Keratinocyte (primary cell): Measurements from ENCODE around the gene RARRES1.

Source experiments
- CTCF ChIP-seq, 3 experiments: IDR thresholded peaks in 1 of 3; conservative IDR thresholded peaks in 1 of 3; optimal IDR thresholded peaks in 1 of 3; 2 replicates in 2 of 3; 3 replicates in 1 of 3; pipeline versions ENCODE3 to v1.5.1; 2011; ENCODE audit warnings: low read length in 3 of 3, mild to moderate bottlenecking in 3 of 3, moderate library complexity in 2 of 3, control low read depth in 1 of 3, inconsistent platforms in 1 of 3; ENCODE audit not compliant: insufficient read depth in 2 of 3; ENCODE audit errors: extremely low read depth in 1 of 3
- EZH2 ChIP-seq: IDR thresholded peaks from one replicate; pipeline ENCODE4 v1.6.1; 2012; ENCODE audit warnings: inconsistent platforms, mild to moderate bottlenecking, low read length, moderate library complexity

- TF ChIP-seq CTCF (optimal IDR thresholded peaks at IDR 0.05 in 1 of 3, IDR thresholded peaks at IDR 0.05 in 1 of 3, conservative IDR thresholded peaks at IDR 0.05 in 1 of 3; ENCODE audit: extremely low read depth in 1 of 3, insufficient read depth in 2 of 3, low read length in 3 of 3) (no peak), EZH2 (no peak)
These were observed 31.2 kb upstream of the RARRES1 start for GRCh38 chr3:158763421-158763820.
